IMR-90 (cell line): ENCODE data around the gene GRB2.

Experiments
- CEBPB ChIP-seq: IDR thresholded peaks from 2 replicates; pipeline ENCODE4 v1.6.1; 2012; ENCODE audit warnings: low read depth, low read length, improper control_type of control experiment
- FOS ChIP-seq: fragments of 150-350 bp; IDR thresholded peaks from 2 replicates; pipeline ENCODE4 v1.6.1; 2016; ENCODE audit warnings: low read depth, low read length
- MAZ ChIP-seq: IDR thresholded peaks from 2 replicates; pipeline ENCODE4 v1.6.1; 2012; ENCODE audit warnings: low read depth, mild to moderate bottlenecking, low read length, improper control_type of control experiment, moderate library complexity, borderline replicate concordance
- NFE2L2 ChIP-seq: fragments of 150-350 bp; IDR thresholded peaks from 2 replicates; pipeline ENCODE4 v1.6.1; 2016; ENCODE audit warnings: low read depth, mild to moderate bottlenecking, low read length
- POLR2A ChIP-seq: IDR thresholded peaks from 2 replicates; pipeline ENCODE4 v1.6.1; 2012; ENCODE audit warnings: mild to moderate bottlenecking, low read depth, low read length
- RAD21 ChIP-seq: IDR thresholded peaks from 2 replicates; pipeline ENCODE4 v1.6.1; 2012; ENCODE audit warnings: low read length, improper control_type of control experiment
- RCOR1 ChIP-seq: IDR thresholded peaks from 2 replicates; pipeline ENCODE4 v1.6.1; 2012; ENCODE audit warnings: mild to moderate bottlenecking, low read length, improper control_type of control experiment; ENCODE audit not compliant: insufficient replicate concordance
- RFX5 ChIP-seq: IDR thresholded peaks from 2 replicates; pipeline ENCODE4 v1.8.0; 2012; ENCODE audit warnings: low read depth, mild to moderate bottlenecking, low read length, moderate library complexity
- TF ChIP-seq, protein P1 (sequence below): conservative IDR thresholded peaks from 2 replicates; pipeline ENCODE4 v1.5.1; 2012; ENCODE audit warnings: mild to moderate bottlenecking, low read depth, low read length, improper control_type of control experiment
- TF ChIP-seq, protein P2 (sequence below): fragments of 150-350 bp; IDR thresholded peaks from 2 replicates; pipeline ENCODE4 v1.6.1; 2017; ENCODE audit warnings: mild to moderate bottlenecking, antibody characterized with exemption, low read length, low read depth

GRCh38 chr17:75400326-75400939 is 5.0 kb downstream of the GRB2 start:
- TF ChIP-seq POLR2A (no peak), RFX5 (no peak), CEBPB (no peak), RAD21 (no peak), RCOR1 (no peak), NFE2L2 (no peak), MAZ (no peak), FOS (no peak)
- TF ChIP-seq, protein P1, sequence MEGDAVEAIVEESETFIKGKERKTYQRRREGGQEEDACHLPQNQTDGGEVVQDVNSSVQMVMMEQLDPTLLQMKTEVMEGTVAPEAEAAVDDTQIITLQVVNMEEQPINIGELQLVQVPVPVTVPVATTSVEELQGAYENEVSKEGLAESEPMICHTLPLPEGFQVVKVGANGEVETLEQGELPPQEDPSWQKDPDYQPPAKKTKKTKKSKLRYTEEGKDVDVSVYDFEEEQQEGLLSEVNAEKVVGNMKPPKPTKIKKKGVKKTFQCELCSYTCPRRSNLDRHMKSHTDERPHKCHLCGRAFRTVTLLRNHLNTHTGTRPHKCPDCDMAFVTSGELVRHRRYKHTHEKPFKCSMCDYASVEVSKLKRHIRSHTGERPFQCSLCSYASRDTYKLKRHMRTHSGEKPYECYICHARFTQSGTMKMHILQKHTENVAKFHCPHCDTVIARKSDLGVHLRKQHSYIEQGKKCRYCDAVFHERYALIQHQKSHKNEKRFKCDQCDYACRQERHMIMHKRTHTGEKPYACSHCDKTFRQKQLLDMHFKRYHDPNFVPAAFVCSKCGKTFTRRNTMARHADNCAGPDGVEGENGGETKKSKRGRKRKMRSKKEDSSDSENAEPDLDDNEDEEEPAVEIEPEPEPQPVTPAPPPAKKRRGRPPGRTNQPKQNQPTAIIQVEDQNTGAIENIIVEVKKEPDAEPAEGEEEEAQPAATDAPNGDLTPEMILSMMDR: no peak
- TF ChIP-seq, protein P2, sequence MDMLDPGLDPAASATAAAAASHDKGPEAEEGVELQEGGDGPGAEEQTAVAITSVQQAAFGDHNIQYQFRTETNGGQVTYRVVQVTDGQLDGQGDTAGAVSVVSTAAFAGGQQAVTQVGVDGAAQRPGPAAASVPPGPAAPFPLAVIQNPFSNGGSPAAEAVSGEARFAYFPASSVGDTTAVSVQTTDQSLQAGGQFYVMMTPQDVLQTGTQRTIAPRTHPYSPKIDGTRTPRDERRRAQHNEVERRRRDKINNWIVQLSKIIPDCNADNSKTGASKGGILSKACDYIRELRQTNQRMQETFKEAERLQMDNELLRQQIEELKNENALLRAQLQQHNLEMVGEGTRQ: no peak
